GM08714 (cell line): Measurements from ENCODE around the gene ZNF189.

Source experiments
- H3K4me3 ChIP-seq: fragments of 200-500 bp; sonication (Bioruptor generic); 2 replicates; pipeline ENCODE4 v1.5.1; 2014; ENCODE audit warnings: mild to moderate bottlenecking, low read length, inconsistent platforms
- ZNF274 ChIP-seq: IDR thresholded peaks from 2 replicates; pipeline ENCODE4 v1.6.1; 2012; ENCODE audit warnings: mild to moderate bottlenecking, low read depth, low read length

The ZNF189 gene

GRCh38 chr9:101427358-101427757 lies 28.7 kb downstream of the ZNF189 start:
- TF ChIP-seq ZNF274 = no peak
- H3K4me3 ChIP-seq = no peak overlapping the region

GRCh38 chr9:101427957-101428655 lies 29.5 kb downstream of the ZNF189 start:
- TF ChIP-seq ZNF274 = no peak
- no peak overlapping the region for H3K4me3 ChIP-seq

DNA sequence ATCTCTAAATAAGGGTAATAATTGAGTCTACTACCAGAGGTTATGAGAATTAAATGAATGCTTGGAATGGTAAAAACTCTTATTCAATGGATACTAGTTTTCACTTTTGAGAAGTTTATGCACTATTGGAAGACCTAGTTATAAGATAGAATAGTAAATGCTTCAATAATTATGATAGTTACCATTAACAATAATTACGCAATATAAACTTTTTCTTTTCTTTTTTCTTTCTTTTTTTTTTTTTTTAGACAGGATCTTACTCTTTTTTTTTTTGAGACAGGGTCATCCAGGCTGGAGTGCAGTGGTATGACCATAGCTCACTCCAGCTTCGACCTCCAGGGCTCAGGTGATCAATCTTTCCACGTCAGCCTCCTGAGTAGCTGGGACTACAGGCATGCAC lies 30.3 kb downstream of the ZNF189 start:
- TF ChIP-seq ZNF274 = no peak
- H3K4me3 ChIP-seq = no peak overlapping the region

GRCh38 chr9:101429736-101430135 lies 31.1 kb downstream of the ZNF189 start:
- TF ChIP-seq ZNF274 = no peak
- no peak overlapping the region for H3K4me3 ChIP-seq

DNA sequence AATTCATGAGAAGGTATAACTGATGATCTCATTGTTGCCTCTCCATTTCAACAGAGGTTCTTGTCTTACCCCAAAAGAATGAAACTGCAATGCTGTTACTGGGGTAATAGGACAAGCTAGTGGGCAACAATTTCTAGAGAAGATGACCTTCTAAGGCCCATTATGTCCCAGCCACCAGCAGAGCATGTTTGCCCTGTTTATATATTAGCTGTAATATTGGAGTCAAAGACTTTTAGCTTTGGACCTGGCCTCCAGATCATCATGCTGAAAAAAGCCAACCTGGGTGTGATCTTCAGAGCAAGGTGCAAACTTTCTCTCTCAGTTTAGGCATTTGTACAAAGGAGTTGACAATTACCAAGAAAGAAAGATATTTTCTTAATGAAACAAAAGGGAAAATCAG lies 33.5 kb downstream of the ZNF189 start:
- no peak overlapping the region for H3K4me3 ChIP-seq
- TF ChIP-seq ZNF274 = no peak

- no peak overlapping the region for H3K4me3 ChIP-seq
- TF ChIP-seq ZNF274 = no peak
Observed at GRCh38 chr9:101432740-101433139, 34.1 kb downstream of the ZNF189 start.

DNA sequence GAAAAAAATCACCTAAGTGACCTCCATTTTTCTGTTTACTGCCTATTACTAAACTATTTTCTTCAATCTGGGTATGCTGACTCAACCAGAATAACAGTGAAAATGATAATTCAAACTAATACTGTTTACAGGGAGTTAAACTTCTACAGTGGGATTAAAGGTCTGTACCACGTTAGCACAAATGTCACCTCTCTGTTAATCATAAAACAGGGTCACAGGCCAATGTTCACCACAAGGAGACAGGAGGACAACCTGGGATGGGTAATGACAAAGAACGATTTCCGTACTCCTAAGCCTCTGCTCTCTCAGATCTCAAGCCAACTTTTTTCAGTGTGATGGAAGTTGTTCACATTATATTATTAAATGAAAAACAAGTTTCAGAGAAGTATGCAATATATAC lies 34.6 kb downstream of the ZNF189 start:
- H3K4me3 ChIP-seq = no peak overlapping the region
- TF ChIP-seq ZNF274 = no peak

- TF ChIP-seq ZNF274 = no peak
- no peak overlapping the region for H3K4me3 ChIP-seq
Observed at GRCh38 chr9:101434998-101435397, 36.3 kb downstream of the ZNF189 start.

- H3K4me3 ChIP-seq = no peak within 1 kb of the TSS
- no peak for TF ChIP-seq ZNF274
Observed at GRCh38 chr9:101435601-101436079, 37.0 kb downstream of the ZNF189 start, which contains the start of gene ALDOB. ALDOB (minus strand) TSS chr9:101435774; CDS start chr9:101430887, 4,887 bp downstream.

- no peak overlapping the region for H3K4me3 ChIP-seq
- no peak for TF ChIP-seq ZNF274
Observed at GRCh38 chr9:101437806-101438232, 39.2 kb downstream of the ZNF189 start.

DNA sequence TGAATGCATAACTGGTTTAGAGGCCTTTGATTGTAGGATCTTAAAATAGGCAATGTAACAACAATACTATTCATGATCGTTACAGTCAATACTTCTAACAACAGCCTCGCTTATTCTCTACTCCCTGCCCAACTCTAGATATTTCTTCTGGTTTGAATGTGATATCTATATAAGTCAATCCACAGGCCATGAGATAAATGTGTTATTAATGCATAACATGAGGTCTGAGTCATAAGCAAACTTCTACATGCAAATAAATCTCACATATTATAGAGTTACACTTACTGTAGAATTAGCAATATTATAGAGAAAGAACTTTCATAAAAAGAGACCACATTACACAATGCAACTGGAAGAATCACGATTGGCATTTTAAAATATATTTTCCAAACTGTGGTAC lies 39.9 kb downstream of the ZNF189 start:
- no peak for TF ChIP-seq ZNF274
- no peak overlapping the region for H3K4me3 ChIP-seq

- H3K4me3 ChIP-seq = no peak overlapping the region
- no peak for TF ChIP-seq ZNF274
Observed at GRCh38 chr9:101440714-101441230, 42.1 kb downstream of the ZNF189 start.

DNA sequence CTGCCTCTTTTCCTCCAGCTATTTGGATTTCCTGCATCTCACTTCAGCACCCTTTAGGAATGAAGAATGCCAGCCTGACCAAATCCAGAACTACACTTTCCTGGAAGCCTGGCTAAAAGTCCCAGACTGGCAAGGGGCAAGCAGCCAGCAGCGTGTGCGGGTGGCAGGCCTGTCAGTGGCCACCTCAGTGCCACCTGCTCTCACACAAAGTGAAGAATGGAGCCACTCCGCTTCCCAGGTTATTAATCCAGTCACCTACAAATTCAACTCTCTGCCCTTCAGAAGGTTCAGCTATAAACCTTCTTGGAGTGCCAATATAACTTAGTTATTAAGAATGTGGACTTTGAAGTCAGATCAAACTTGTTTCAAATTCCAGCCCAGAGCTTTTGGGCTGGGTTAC lies 43.7 kb downstream of the ZNF189 start:
- no peak overlapping the region for H3K4me3 ChIP-seq
- no peak for TF ChIP-seq ZNF274

DNA sequence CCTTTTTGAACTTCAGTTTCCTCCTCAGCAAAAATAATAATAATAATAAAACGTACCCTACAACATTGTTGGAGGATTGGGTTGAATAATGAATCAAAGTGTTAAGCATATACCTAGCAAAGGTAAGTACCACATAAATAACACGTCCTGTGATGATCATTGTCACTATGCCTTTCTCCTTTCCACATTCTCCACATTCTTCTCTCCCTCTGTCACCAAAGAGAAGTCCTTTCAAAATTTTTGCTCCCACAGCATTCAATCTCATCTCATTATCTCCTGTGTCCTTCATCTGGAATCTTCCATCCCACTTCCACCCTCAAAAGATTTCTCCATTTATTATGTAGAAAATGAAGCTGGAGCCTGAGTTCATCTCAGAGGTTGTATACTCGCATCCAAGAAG lies 44.1 kb downstream of the ZNF189 start:
- TF ChIP-seq ZNF274 = no peak
- no peak overlapping the region for H3K4me3 ChIP-seq

GRCh38 chr9:101443364-101443771 lies 44.7 kb downstream of the ZNF189 start:
- TF ChIP-seq ZNF274 = no peak
- no peak overlapping the region for H3K4me3 ChIP-seq
